Colonic mucosa (tissue), 4 donors: ENCODE measurements around the gene NKAIN2. TPM values are rescaled to one million over a fixed set of nuclear protein-coding genes. Genes with fewer than 3 reads are reported as not detected.

ENCODE experiments used
- DNase-seq: peaks from one replicate; pipeline ENCODE4 v3.0.0-alpha.2; 2020
- H3K27ac ChIP-seq: fragments of 200-600 bp; one replicate; pipeline ENCODE4 v1.8.0; 2021
- H3K27me3 ChIP-seq: fragments of 200-600 bp; one replicate; pipeline ENCODE4 v1.8.0; 2021
- H3K36me3 ChIP-seq: fragments of 200-600 bp; one replicate; pipeline ENCODE4 v1.8.0; 2021
- H3K4me1 ChIP-seq: fragments of 200-600 bp; one replicate; pipeline ENCODE4 v1.8.0; 2021; ENCODE audit warnings: mild to moderate bottlenecking
- H3K4me3 ChIP-seq: fragments of 200-600 bp; one replicate; pipeline ENCODE4 v1.8.0; 2021
- H3K9ac ChIP-seq, 2 donors: one replicate each; pipeline ENCODE4 v1.7.0; 2013; ENCODE audit warnings: control low read depth in 2 of 2, low read depth in 2 of 2, low read length in 2 of 2
- H3K9me3 ChIP-seq: fragments of 200-600 bp; one replicate; pipeline ENCODE4 v1.8.0; 2021
- CTCF ChIP-seq: fragments of 200-600 bp; IDR thresholded peaks from one replicate; pipeline ENCODE4 v1.8.0; 2022; ENCODE audit warnings: antibody characterized with exemption, mild to moderate bottlenecking
- intact Hi-C: fragments of 100-400 bp; cut with DNase I; formaldehyde crosslinking; loops from one replicate; pipeline ENCODE4 v1.14.1; 2022
- total RNA-seq, 2 donors: library from RNA; stranded (reverse); fragmentation: NEBNext Ultra II Directional in 1 of 2; extraction: Animal tissue kit (Norgen Biotek cat#: 25700) in 1 of 2; gene quantifications; one replicate each; pipeline ENCODE4 v1.2.1, GENCODE V29; 2021
- donor health status: healthy.
- donor health status: DM: no; HTN: no; CAD: no.
- donor health status: DM: no; HTN: no; CAD: no.

Gene NKAIN2
- total RNA-seq, 2 donors from 2014 or later = 0.21 TPM; not detected in 1

- no peak overlapping the region for H3K9ac ChIP-seq
- H3K9me3 ChIP-seq = no peaks in the 10 kb centered on the region
- H3K36me3 ChIP-seq = no peaks in the 10 kb centered on the region
- no peak overlapping the region for H3K4me3 ChIP-seq
- H3K27me3 ChIP-seq = no peaks in the 10 kb centered on the region
- H3K27ac ChIP-seq = no peak overlapping the region
- intact Hi-C loops = no loop called here
- no peak for DNase-seq
- H3K4me1 ChIP-seq = no peaks in the 10 kb centered on the region
- no peak for TF ChIP-seq CTCF
Measured at GRCh38 chr6:124466949-124467348, 663.3 kb downstream of the NKAIN2 start.

- H3K27me3 ChIP-seq = no peaks in the 10 kb centered on the region
- H3K9ac ChIP-seq = no peak overlapping the region
- no peaks in the 10 kb centered on the region for H3K9me3 ChIP-seq
- H3K27ac ChIP-seq = no peak overlapping the region
- DNase-seq = no peak
- no peak overlapping the region for H3K4me3 ChIP-seq
- H3K4me1 ChIP-seq = no peaks in the 10 kb centered on the region
- no peak for TF ChIP-seq CTCF
- intact Hi-C loops = no loop called here
- H3K36me3 ChIP-seq = no peaks in the 10 kb centered on the region
Measured at GRCh38 chr6:124467366-124467765, 663.7 kb downstream of the NKAIN2 start.

- no peaks in the 10 kb centered on the region for H3K36me3 ChIP-seq
- no peaks in the 10 kb centered on the region for H3K9me3 ChIP-seq
- H3K9ac ChIP-seq = no peak overlapping the region
- no peak for DNase-seq
- no peak for TF ChIP-seq CTCF
- H3K27me3 ChIP-seq = no peaks in the 10 kb centered on the region
- intact Hi-C loops = no loop called here
- no peak overlapping the region for H3K4me3 ChIP-seq
- no peak overlapping the region for H3K27ac ChIP-seq
- no peaks in the 10 kb centered on the region for H3K4me1 ChIP-seq
Measured at GRCh38 chr6:124470803-124471202, 667.1 kb downstream of the NKAIN2 start.

GRCh38 chr6:124475176-124475575 lies 671.5 kb downstream of the NKAIN2 start:
- H3K36me3 ChIP-seq = no peaks in the 10 kb centered on the region
- DNase-seq = no peak
- no peaks in the 10 kb centered on the region for H3K4me1 ChIP-seq
- no peaks in the 10 kb centered on the region for H3K9me3 ChIP-seq
- H3K4me3 ChIP-seq = no peak overlapping the region
- no peak overlapping the region for H3K9ac ChIP-seq
- no peak for TF ChIP-seq CTCF
- H3K27ac ChIP-seq = no peak overlapping the region
- intact Hi-C loops = no loop called here
- no peaks in the 10 kb centered on the region for H3K27me3 ChIP-seq

- intact Hi-C loops = no loop called here
- TF ChIP-seq CTCF = no peak
- no peaks in the 10 kb centered on the region for H3K36me3 ChIP-seq
- no peak overlapping the region for H3K27ac ChIP-seq
- no peaks in the 10 kb centered on the region for H3K27me3 ChIP-seq
- no peak overlapping the region for H3K4me3 ChIP-seq
- H3K4me1 ChIP-seq = no peaks in the 10 kb centered on the region
- DNase-seq = no peak
- H3K9me3 ChIP-seq = no peaks in the 10 kb centered on the region
- H3K9ac ChIP-seq = no peak overlapping the region
Measured at GRCh38 chr6:124478906-124479305, 675.2 kb downstream of the NKAIN2 start.

GRCh38 chr6:124479991-124480430 lies 676.3 kb downstream of the NKAIN2 start:
- no peak overlapping the region for H3K4me3 ChIP-seq
- H3K27me3 ChIP-seq = no peaks in the 10 kb centered on the region
- no peaks in the 10 kb centered on the region for H3K9me3 ChIP-seq
- TF ChIP-seq CTCF = no peak
- no peak overlapping the region for H3K27ac ChIP-seq
- no peaks in the 10 kb centered on the region for H3K4me1 ChIP-seq
- no peak overlapping the region for H3K9ac ChIP-seq
- H3K36me3 ChIP-seq = no peaks in the 10 kb centered on the region
- DNase-seq = no peak
- intact Hi-C loops = no loop called here
